GM12878 (cell line): ENCODE data around the gene EGFR. TPM values are rescaled to one million over a fixed set of nuclear protein-coding genes. Genes with fewer than 3 reads are reported as not detected.

Experiments
- ATAC-seq: fragments of 200-7000 bp; cut with Tn5 transposase; 3 replicates; pipeline ENCODE4 v1.9.1; 2020; ENCODE audit warnings: mild to moderate bottlenecking, moderate library complexity
- BruUV-seq: library from RNA; stranded (reverse); fragments of 400-500 nt; replicated peaks from 2 replicates; lab custom pipeline; 2021; lab: Mats Ljungman, UMichigan
- CTCF ChIA-PET: fragments of 300-600 bp; sonication (Branson Sonifier 250); formaldehyde crosslinking; extraction: SDS; loops from one replicate; lab custom pipeline; 2021; ENCODE audit warnings: inconsistent platforms; lab: Yijun Ruan, JAX
- POLR2A ChIA-PET: fragments of 350-600 bp; formaldehyde crosslinking; extraction: SDS; loops from one replicate; lab custom pipeline; 2021; ENCODE audit warnings: inconsistent platforms; lab: Charles Lee
- RAD21 ChIA-PET: fragments of 300-600 bp; sonication (Branson Sonifier 250); formaldehyde crosslinking; loops from one replicate; lab custom pipeline; 2023; ENCODE audit warnings: antibody characterized with exemption; ENCODE audit not compliant: unreplicated experiment; lab: Charles Lee
- SMC1A ChIA-PET: fragments of 300-600 bp; sonication (Branson Sonifier 250); formaldehyde crosslinking; loops from one replicate; lab custom pipeline; 2023; ENCODE audit not compliant: unreplicated experiment, uncharacterized antibody; lab: Charles Lee
- DNase-seq: peaks from one replicate; pipeline ENCODE4 v3.0.0-alpha.2; 2011; ENCODE audit warnings: low read depth, low spot score
- FAIRE-seq: peaks from 3 replicates; lab custom pipeline; 2011; peaks lifted over from hg19 to GRCh38; lab: Jason Lieb, UNC
- H2AFZ ChIP-seq: 2 replicates; pipeline ENCODE4 v1.6.0; 2011; ENCODE audit warnings: low read depth, low read length, control low read depth; ENCODE audit not compliant: control insufficient read depth
- H3K27ac ChIP-seq: 2 replicates; pipeline ENCODE4 v1.5.1; 2011; ENCODE audit warnings: control low read depth; ENCODE audit not compliant: control insufficient read depth, insufficient read depth
- H3K27me3 ChIP-seq, 2 experiments: replicated peaks in 1 of 2; 2 replicates each; pipeline versions ENCODE4 v1.6.0 to v1.6.1; 2011; ENCODE audit warnings: low read length in 1 of 2; ENCODE audit not compliant: control insufficient read depth in 2 of 2, insufficient read depth in 2 of 2
- H3K36me3 ChIP-seq, 2 experiments: 2 replicates each; pipeline ENCODE4 v1.5.1; 2011; ENCODE audit warnings: low read length in 1 of 2; ENCODE audit not compliant: control insufficient read depth in 2 of 2, insufficient read depth in 2 of 2
- H3K4me1 ChIP-seq: 2 replicates; pipeline ENCODE4 v1.6.1; 2011; ENCODE audit warnings: mild to moderate bottlenecking, low read length, moderate library complexity, mixed read lengths; ENCODE audit not compliant: control insufficient read depth, insufficient read depth
- H3K4me2 ChIP-seq: 2 replicates; pipeline ENCODE4 v1.6.0; 2011; ENCODE audit warnings: control low read depth; ENCODE audit not compliant: control insufficient read depth, insufficient read depth
- H3K4me3 ChIP-seq: fragments of 200-600 bp; sonication (generic); 2 replicates; pipeline ENCODE4 v1.5.1; 2016
- H3K79me2 ChIP-seq: 2 replicates; pipeline ENCODE4 v1.6.0; 2011; ENCODE audit warnings: low read length; ENCODE audit not compliant: control insufficient read depth, insufficient read depth
- H3K9ac ChIP-seq: 2 replicates; pipeline ENCODE4 v1.8.0; 2011; ENCODE audit warnings: low read length, control low read depth, mixed read lengths; ENCODE audit not compliant: control insufficient read depth, insufficient read depth
- H3K9me3 ChIP-seq: replicated peaks from 3 replicates; pipeline ENCODE4 v1.5.1; 2011; ENCODE audit warnings: mild to moderate bottlenecking, low read length; ENCODE audit not compliant: control insufficient read depth, insufficient read depth
- H4K20me1 ChIP-seq: 2 replicates; pipeline ENCODE4 v1.6.0; 2011; ENCODE audit not compliant: control insufficient read depth, insufficient read depth
- BRCA1 ChIP-seq: IDR thresholded peaks from 2 replicates; pipeline ENCODE4 v1.6.1; 2011; ENCODE audit warnings: low read depth, low read length, improper control_type of control experiment
- CREM ChIP-seq: IDR thresholded peaks from 2 replicates; pipeline ENCODE4 v1.6.1; 2014; ENCODE audit warnings: antibody characterized with exemption, low read depth
- EED ChIP-seq: sonication (generic); IDR thresholded peaks from 2 replicates; pipeline ENCODE4 v1.6.1; 2016; ENCODE audit warnings: antibody characterized with exemption, low read depth
- EZH2 ChIP-seq: IDR thresholded peaks from 2 replicates; pipeline ENCODE4 v1.6.1; 2012; ENCODE audit warnings: low read depth, mild to moderate bottlenecking, control low read depth, inconsistent platforms, low read length, borderline replicate concordance; ENCODE audit not compliant: control insufficient read depth
- MEF2B ChIP-seq: fragments of 450-650 bp; IDR thresholded peaks from 2 replicates; pipeline ENCODE4 v1.6.1; 2018; ENCODE audit warnings: mild to moderate bottlenecking, moderate library complexity; ENCODE audit not compliant: partially characterized antibody, poor library complexity, severe bottlenecking
- NRF1 ChIP-seq: conservative IDR thresholded peaks from 2 replicates; pipeline ENCODE4 v1.6.1; 2011; ENCODE audit warnings: mild to moderate bottlenecking, low read depth, low read length, improper control_type of control experiment
- POU2F2 ChIP-seq: IDR thresholded peaks from 3 replicates; pipeline ENCODE4 v1.6.1; 2011; ENCODE audit warnings: low read depth, mild to moderate bottlenecking, low read length, borderline replicate concordance
- SIN3A ChIP-seq: IDR thresholded peaks from 2 replicates; pipeline ENCODE4 v1.6.1; 2012; ENCODE audit warnings: low read depth, low read length, improper control_type of control experiment
- SP1 ChIP-seq: IDR thresholded peaks from one replicate; pipeline ENCODE4 v1.6.1; 2011; ENCODE audit warnings: low read depth, low read length
- TCF7 ChIP-seq: IDR thresholded peaks from 2 replicates; pipeline ENCODE4 v1.6.1; 2014; ENCODE audit warnings: antibody characterized with exemption, borderline replicate concordance
- ZBED1 ChIP-seq: IDR thresholded peaks from 2 replicates; pipeline ENCODE4 v1.6.1; 2016; ENCODE audit warnings: borderline replicate concordance
- ZSCAN29 ChIP-seq: fragments of 450-650 bp; IDR thresholded peaks from 2 replicates; pipeline ENCODE4 v1.6.1; 2017; ENCODE audit warnings: mild to moderate bottlenecking, moderate library complexity
- WGBS: methylation state at CpG from one replicate; pipeline ENCODE4 v1.1.6; 2016; ENCODE audit warnings: low lambda C conversion rate; ENCODE audit not compliant: insufficient replicate concordance, insufficient coverage; ENCODE audit errors: missing lambda C conversion rate; 5-methylcytosine and 5-hydroxymethylcytosine counted together
- in situ Hi-C: fragments of 300-500 bp; cut with MboI; formaldehyde crosslinking; loops from 9 replicates; pipeline ENCODE4 v1.14.3; 2018; ENCODE audit warnings: mixed read lengths
- intact Hi-C: fragments of 100-400 bp; cut with micrococcal nuclease; formaldehyde crosslinking; loops from one replicate; pipeline ENCODE4 v1.14.2; 2022; ENCODE audit not compliant: unreplicated experiment
- polyA plus RNA-seq, 11 experiments: library from polyadenylated mRNA; depleted of rRNA in 4 of 11; unstranded in 6 of 11; stranded (reverse) in 5 of 11; fragments of >200 nt; fragmentation: Nextera tagmentation in 4 of 11; fragmentation: Illumina TruSeq in 1 of 11; extraction: Ambion mirVana in 4 of 11; extraction: Trizol in 1 of 11; gene quantifications; 1 replicate in 1 of 11; 2 replicates in 10 of 11; pipeline versions ENCODE4 v1.2.1 to v1.2.3, GENCODE V29; 2011 to 2016; ENCODE audit warnings: inconsistent platforms in 2 of 11, missing spikeins in 2 of 11, low read depth in 1 of 11
- total RNA-seq, 4 experiments: library from RNA; depleted of rRNA in 3 of 4; stranded (reverse); fragments of >200 nt in 3 of 4; fragmentation: Illumina TruSeq in 1 of 4; extraction: Trizol in 1 of 4; gene quantifications; 2 replicates each; pipeline versions ENCODE4 v1.2.1 to v1.2.3, GENCODE V29; 2013 to 2021
- TF ChIP-seq, protein P1 (sequence below): IDR thresholded peaks from 2 replicates; pipeline ENCODE4 v1.6.1; 2012; ENCODE audit warnings: improper control_type of control experiment, low read depth, low read length; ENCODE audit not compliant: insufficient replicate concordance
- TF ChIP-seq, protein P2 (sequence below): fragments of 450-650 bp; IDR thresholded peaks from 2 replicates; pipeline ENCODE4 v1.6.1; 2016; ENCODE audit warnings: mild to moderate bottlenecking, moderate library complexity, borderline replicate concordance
- TF ChIP-seq, protein P3 (sequence below): IDR thresholded peaks from 2 replicates; pipeline ENCODE4 v1.6.1; 2011; ENCODE audit warnings: borderline replicate concordance, low read depth, mild to moderate bottlenecking, moderate library complexity, low read length; ENCODE audit not compliant: insufficient read depth, poor library complexity, severe bottlenecking

The EGFR gene
- total and polyA plus RNA-seq, 10 of the 15 experiments (the other 5 are each of a cell fraction or from before 2014, with no cell fraction given), result 0.01 to 0.31 TPM; not detected in 8

DNA sequence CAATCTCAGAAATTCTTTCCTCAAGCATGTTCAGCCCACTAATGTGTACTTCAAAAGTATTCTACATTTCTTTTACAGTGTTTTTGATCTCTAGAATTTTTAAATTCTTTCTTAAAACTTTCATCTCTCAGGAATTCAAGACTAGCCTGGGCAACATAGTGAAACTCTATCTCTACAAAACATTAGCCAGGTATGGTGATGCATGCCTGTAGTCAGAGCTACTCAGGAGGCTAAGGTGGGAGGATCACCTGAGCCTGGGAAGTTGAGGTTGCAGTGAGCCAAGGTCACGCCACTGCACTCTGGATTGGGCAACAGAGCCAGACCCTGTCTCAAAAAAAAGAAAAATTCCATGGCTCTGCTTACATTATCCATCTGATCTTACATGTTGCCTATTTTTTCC is 5.0 kb upstream of the EGFR start:
- H3K9ac ChIP-seq, result no peak overlapping the region
- TF ChIP-seq, protein P1, sequence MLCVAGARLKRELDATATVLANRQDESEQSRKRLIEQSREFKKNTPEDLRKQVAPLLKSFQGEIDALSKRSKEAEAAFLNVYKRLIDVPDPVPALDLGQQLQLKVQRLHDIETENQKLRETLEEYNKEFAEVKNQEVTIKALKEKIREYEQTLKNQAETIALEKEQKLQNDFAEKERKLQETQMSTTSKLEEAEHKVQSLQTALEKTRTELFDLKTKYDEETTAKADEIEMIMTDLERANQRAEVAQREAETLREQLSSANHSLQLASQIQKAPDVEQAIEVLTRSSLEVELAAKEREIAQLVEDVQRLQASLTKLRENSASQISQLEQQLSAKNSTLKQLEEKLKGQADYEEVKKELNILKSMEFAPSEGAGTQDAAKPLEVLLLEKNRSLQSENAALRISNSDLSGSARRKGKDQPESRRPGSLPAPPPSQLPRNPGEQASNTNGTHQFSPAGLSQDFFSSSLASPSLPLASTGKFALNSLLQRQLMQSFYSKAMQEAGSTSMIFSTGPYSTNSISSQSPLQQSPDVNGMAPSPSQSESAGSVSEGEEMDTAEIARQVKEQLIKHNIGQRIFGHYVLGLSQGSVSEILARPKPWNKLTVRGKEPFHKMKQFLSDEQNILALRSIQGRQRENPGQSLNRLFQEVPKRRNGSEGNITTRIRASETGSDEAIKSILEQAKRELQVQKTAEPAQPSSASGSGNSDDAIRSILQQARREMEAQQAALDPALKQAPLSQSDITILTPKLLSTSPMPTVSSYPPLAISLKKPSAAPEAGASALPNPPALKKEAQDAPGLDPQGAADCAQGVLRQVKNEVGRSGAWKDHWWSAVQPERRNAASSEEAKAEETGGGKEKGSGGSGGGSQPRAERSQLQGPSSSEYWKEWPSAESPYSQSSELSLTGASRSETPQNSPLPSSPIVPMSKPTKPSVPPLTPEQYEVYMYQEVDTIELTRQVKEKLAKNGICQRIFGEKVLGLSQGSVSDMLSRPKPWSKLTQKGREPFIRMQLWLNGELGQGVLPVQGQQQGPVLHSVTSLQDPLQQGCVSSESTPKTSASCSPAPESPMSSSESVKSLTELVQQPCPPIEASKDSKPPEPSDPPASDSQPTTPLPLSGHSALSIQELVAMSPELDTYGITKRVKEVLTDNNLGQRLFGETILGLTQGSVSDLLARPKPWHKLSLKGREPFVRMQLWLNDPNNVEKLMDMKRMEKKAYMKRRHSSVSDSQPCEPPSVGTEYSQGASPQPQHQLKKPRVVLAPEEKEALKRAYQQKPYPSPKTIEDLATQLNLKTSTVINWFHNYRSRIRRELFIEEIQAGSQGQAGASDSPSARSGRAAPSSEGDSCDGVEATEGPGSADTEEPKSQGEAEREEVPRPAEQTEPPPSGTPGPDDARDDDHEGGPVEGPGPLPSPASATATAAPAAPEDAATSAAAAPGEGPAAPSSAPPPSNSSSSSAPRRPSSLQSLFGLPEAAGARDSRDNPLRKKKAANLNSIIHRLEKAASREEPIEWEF, result no peak
- TF ChIP-seq SIN3A (no peak), ZBED1 (no peak), CREM (no peak), EED (no peak), POU2F2 (no peak), BRCA1 (no peak), NRF1 (no peak), TCF7 (no peak), SP1 (no peak), EZH2 (no peak), MEF2B (no peak), ZSCAN29 (no peak)
- TF ChIP-seq, protein P2, sequence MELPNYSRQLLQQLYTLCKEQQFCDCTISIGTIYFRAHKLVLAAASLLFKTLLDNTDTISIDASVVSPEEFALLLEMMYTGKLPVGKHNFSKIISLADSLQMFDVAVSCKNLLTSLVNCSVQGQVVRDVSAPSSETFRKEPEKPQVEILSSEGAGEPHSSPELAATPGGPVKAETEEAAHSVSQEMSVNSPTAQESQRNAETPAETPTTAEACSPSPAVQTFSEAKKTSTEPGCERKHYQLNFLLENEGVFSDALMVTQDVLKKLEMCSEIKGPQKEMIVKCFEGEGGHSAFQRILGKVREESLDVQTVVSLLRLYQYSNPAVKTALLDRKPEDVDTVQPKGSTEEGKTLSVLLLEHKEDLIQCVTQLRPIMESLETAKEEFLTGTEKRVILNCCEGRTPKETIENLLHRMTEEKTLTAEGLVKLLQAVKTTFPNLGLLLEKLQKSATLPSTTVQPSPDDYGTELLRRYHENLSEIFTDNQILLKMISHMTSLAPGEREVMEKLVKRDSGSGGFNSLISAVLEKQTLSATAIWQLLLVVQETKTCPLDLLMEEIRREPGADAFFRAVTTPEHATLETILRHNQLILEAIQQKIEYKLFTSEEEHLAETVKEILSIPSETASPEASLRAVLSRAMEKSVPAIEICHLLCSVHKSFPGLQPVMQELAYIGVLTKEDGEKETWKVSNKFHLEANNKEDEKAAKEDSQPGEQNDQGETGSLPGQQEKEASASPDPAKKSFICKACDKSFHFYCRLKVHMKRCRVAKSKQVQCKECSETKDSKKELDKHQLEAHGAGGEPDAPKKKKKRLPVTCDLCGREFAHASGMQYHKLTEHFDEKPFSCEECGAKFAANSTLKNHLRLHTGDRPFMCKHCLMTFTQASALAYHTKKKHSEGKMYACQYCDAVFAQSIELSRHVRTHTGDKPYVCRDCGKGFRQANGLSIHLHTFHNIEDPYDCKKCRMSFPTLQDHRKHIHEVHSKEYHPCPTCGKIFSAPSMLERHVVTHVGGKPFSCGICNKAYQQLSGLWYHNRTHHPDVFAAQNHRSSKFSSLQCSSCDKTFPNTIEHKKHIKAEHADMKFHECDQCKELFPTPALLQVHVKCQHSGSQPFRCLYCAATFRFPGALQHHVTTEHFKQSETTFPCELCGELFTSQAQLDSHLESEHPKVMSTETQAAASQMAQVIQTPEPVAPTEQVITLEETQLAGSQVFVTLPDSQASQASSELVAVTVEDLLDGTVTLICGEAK, result no peak
- TF ChIP-seq, protein P3, sequence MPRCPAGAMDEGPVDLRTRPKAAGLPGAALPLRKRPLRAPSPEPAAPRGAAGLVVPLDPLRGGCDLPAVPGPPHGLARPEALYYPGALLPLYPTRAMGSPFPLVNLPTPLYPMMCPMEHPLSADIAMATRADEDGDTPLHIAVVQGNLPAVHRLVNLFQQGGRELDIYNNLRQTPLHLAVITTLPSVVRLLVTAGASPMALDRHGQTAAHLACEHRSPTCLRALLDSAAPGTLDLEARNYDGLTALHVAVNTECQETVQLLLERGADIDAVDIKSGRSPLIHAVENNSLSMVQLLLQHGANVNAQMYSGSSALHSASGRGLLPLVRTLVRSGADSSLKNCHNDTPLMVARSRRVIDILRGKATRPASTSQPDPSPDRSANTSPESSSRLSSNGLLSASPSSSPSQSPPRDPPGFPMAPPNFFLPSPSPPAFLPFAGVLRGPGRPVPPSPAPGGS, result no peak

More for the DNA sequence above, 5.0 kb upstream of the EGFR start:
- no peak for DNase-seq
- H3K4me2 ChIP-seq, result no peak overlapping the region
- no peaks in the 10 kb centered on the region for H3K79me2 ChIP-seq
- no peaks in the 10 kb centered on the region for H3K9me3 ChIP-seq
- ChIA-PET SMC1A (no interaction called here), POLR2A (no interaction called here), CTCF (no interaction called here), RAD21 (interaction anchor here (0.5 kb wide), 1 partner anchor 114 kb away, joined by 3 read pairs; no protein-coding TSS in a partner anchor)
- peaks cover 1 to 4% of the 10 kb centered on the region in 2 experiments; a peak in 3 of 4 replicates for H3K27me3 ChIP-seq
- H2AFZ ChIP-seq, result no peak overlapping the region
- no TSS peak for BruUV-seq
- 9% methylated on average over 1 of the region's 1 CpG for WGBS
- no peak overlapping the region for H3K27ac ChIP-seq
- H3K36me3 ChIP-seq, result no peaks in the 10 kb centered on the region
- intact Hi-C loops (no loop called here), in situ Hi-C loops (no loop called here)
- H3K4me1 ChIP-seq, result no peaks in the 10 kb centered on the region
- no peak for FAIRE-seq
- no peak for ATAC-seq
- H3K4me3 ChIP-seq, result no peak overlapping the region
- H4K20me1 ChIP-seq, result no peaks in the 10 kb centered on the region
